Measurements from ENCODE around the gene EIF4G1.

Gene EIF4G1

GRCh38 chr3:184341925-184342324 lies 27.5 kb downstream of the EIF4G1 start:
- no peak overlapping the region for H3K27ac ChIP-seq
- DNase-seq = no peak
- TF ChIP-seq, protein P1, sequence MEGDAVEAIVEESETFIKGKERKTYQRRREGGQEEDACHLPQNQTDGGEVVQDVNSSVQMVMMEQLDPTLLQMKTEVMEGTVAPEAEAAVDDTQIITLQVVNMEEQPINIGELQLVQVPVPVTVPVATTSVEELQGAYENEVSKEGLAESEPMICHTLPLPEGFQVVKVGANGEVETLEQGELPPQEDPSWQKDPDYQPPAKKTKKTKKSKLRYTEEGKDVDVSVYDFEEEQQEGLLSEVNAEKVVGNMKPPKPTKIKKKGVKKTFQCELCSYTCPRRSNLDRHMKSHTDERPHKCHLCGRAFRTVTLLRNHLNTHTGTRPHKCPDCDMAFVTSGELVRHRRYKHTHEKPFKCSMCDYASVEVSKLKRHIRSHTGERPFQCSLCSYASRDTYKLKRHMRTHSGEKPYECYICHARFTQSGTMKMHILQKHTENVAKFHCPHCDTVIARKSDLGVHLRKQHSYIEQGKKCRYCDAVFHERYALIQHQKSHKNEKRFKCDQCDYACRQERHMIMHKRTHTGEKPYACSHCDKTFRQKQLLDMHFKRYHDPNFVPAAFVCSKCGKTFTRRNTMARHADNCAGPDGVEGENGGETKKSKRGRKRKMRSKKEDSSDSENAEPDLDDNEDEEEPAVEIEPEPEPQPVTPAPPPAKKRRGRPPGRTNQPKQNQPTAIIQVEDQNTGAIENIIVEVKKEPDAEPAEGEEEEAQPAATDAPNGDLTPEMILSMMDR (IDR thresholded peaks at IDR 0.05; ENCODE audit: low read depth, low read length) = no peak
- no peak overlapping the region for H3K4me3 ChIP-seq (ENCODE audit: low read depth, low read length)
- H3K9me3 ChIP-seq (ENCODE audit: severe bottlenecking) = no peaks in the 10 kb centered on the region
- H3K27me3 ChIP-seq (ENCODE audit: insufficient read depth, low read depth, severe bottlenecking) = no peaks in the 10 kb centered on the region
- peaks cover 11% of the 10 kb centered on the region for H3K36me3 ChIP-seq

GRCh38 chr3:184343200-184343876 lies 28.9 kb downstream of the EIF4G1 start:
- TF ChIP-seq, protein P1 (IDR thresholded peaks at IDR 0.05; ENCODE audit: low read depth, low read length) = no peak
- H3K4me3 ChIP-seq (ENCODE audit: low read depth, low read length) = no peak overlapping the region
- no peak for DNase-seq
- peaks cover 12% of the 10 kb centered on the region for H3K36me3 ChIP-seq
- H3K27ac ChIP-seq = no peak overlapping the region
- H3K27me3 ChIP-seq (ENCODE audit: insufficient read depth, low read depth, severe bottlenecking) = no peaks in the 10 kb centered on the region
- no peaks in the 10 kb centered on the region for H3K9me3 ChIP-seq (ENCODE audit: severe bottlenecking)

- no peak for DNase-seq
- Histone ChIP-seq H3K27ac (no peak overlapping the region), H3K36me3 (peaks cover 12% of the 10 kb centered on the region), H3K9me3 (ENCODE audit: severe bottlenecking) (no peaks in the 10 kb centered on the region), H3K27me3 (ENCODE audit: insufficient read depth, low read depth, severe bottlenecking) (no peaks in the 10 kb centered on the region), H3K4me3 (ENCODE audit: low read depth, low read length) (no peak overlapping the region)
- TF ChIP-seq, protein P1 (IDR thresholded peaks at IDR 0.05; ENCODE audit: low read depth, low read length) = no peak
Observed at GRCh38 chr3:184344579-184345316, 30.3 kb downstream of the EIF4G1 start.

GRCh38 chr3:184345317-184346144 lies 31.1 kb downstream of the EIF4G1 start:
- TF ChIP-seq, protein P1 (IDR thresholded peaks at IDR 0.05; ENCODE audit: low read depth, low read length) = peak; percentile 72
- no peak overlapping the region for H3K4me3 ChIP-seq (ENCODE audit: low read depth, low read length)
- H3K27ac ChIP-seq = peak overlapping the region; percentile 50
- H3K36me3 ChIP-seq = peaks cover 13% of the 10 kb centered on the region
- no peaks in the 10 kb centered on the region for H3K27me3 ChIP-seq (ENCODE audit: insufficient read depth, low read depth, severe bottlenecking)
- H3K9me3 ChIP-seq (ENCODE audit: severe bottlenecking) = no peaks in the 10 kb centered on the region
- DNase-seq = peak; percentile 82

DNA sequence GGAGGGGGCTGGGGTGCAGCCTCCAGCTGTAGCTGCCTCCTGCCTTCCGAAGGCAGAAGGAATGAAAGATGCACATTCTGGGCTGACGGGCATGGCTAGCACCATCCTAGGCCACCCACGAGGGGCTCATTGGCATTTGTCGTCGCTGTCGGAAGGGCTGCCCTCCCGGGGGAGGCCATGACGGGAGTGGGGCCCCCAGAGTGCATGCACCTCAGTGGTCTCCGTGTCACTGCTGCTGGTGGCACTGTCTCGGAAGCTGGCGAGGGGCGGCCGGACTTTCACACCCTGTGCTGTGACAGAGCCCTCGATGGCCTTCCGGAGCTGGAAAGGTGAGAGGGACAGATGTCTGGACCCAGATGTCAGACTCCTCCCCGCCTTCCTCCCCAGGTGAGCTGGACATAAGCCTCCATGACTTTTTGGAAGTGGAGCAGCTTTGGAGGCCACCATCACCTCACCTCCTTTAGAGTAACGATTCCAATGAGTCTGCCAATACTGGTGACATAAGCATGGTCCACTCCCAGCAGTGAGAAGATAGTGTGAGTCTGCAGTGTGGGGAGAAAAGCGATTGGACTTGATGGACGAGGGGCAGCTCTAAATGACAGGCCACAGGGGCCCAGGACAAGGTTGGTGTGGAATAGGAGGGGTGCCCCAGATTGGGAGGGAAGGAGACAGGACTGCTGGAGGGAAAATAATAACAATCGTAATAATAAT lies 32.2 kb downstream of the EIF4G1 start:
- no peaks in the 10 kb centered on the region for H3K27me3 ChIP-seq (ENCODE audit: insufficient read depth, low read depth, severe bottlenecking)
- TF ChIP-seq, protein P1 (IDR thresholded peaks at IDR 0.05; ENCODE audit: low read depth, low read length) = no peak
- no peak overlapping the region for H3K4me3 ChIP-seq (ENCODE audit: low read depth, low read length)
- peaks cover 22% of the 10 kb centered on the region for H3K36me3 ChIP-seq
- H3K9me3 ChIP-seq (ENCODE audit: severe bottlenecking) = no peaks in the 10 kb centered on the region
- DNase-seq = no peak
- peak overlapping the region; percentile 68 for H3K27ac ChIP-seq
